Pancreas (tissue), 10 donors: ENCODE results near the gene PDK2. TPM values are rescaled to one million over a fixed set of nuclear protein-coding genes. Genes with fewer than 3 reads are reported as not detected.

Experiments
- ATAC-seq, 4 donors: fragments of 200-7000 bp; cut with Tn5 transposase; one replicate each; pipeline versions ENCODE4 v1.8.0 to v1.9.1; 2020; ENCODE audit warnings: mild to moderate bottlenecking in 4 of 4, moderate library complexity in 4 of 4
- DNase-seq, 6 donors: peaks; one replicate each; pipeline ENCODE4 v3.0.0-alpha.2; 2020
- FAIRE-seq: peaks from 2 replicates; lab custom pipeline; 2012; peaks lifted over from hg19 to GRCh38; lab: Jason Lieb, UNC
- H3K27ac ChIP-seq, 4 donors: fragments of 200-600 bp; sonication (generic); 1 replicate in 3 of 4; 2 replicates in 1 of 4; pipeline versions ENCODE4 v1.5.0 to v1.8.0; 2020
- H3K27me3 ChIP-seq, 4 donors: fragments of 200-600 bp; one replicate each; pipeline ENCODE4 v1.8.0; 2021
- H3K36me3 ChIP-seq, 3 donors: fragments of 200-600 bp; sonication (generic) in 1 of 3; one replicate each; pipeline versions ENCODE4 v1.5.0 to v1.8.0; 2020 to 2021
- H3K4me1 ChIP-seq, 3 donors: fragments of 200-600 bp; one replicate each; pipeline ENCODE4 v1.8.0; 2021
- H3K4me3 ChIP-seq, 4 donors: fragments of 200-600 bp; sonication (generic) in 2 of 4; one replicate each; pipeline versions ENCODE4 v1.5.0 to v1.8.0; 2020 to 2021
- H3K9me3 ChIP-seq, 4 donors: fragments of 200-600 bp; one replicate each; pipeline ENCODE4 v1.8.0; 2021
- WGBS, 2 donors: extraction: QIAGEN DNeasy Blood & Tissue Kit; methylation state at CpG; one replicate each; pipeline ENCODE4 v1.1.7; 2013; 5-methylcytosine and 5-hydroxymethylcytosine counted together
- intact Hi-C, 3 donors: fragments of 100-400 bp; cut with DNase I; formaldehyde crosslinking; loops; one replicate each; pipeline versions ENCODE4 v1.11.1 to v1.14.2; 2022
- polyA plus RNA-seq, 2 donors: library from polyadenylated mRNA; stranded (reverse); fragments of 200-250 nt; gene quantifications; one replicate each; pipeline ENCODE4 v1.2.3, GENCODE V29; 2013
- total RNA-seq, 6 donors: library from RNA; stranded (reverse); fragmentation: NEBNext Ultra II Directional in 4 of 6; extraction: Animal tissue kit (Norgen Biotek cat#: 25700) in 4 of 6; gene quantifications; one replicate each; pipeline versions ENCODE4 v1.2.1 to v1.2.4, GENCODE V29; 2021 to 2023
- TF ChIP-seq, protein P1 (sequence below), 4 donors: fragments of 200-600 bp; sonication (generic) in 3 of 4; IDR thresholded peaks; one replicate each; pipeline versions ENCODE4 v1.5.0 to v1.8.0; 2021; ENCODE audit warnings: antibody characterized with exemption in 4 of 4
- donor health status: healthy with polysubstance abuse.
- donor health status: DM: no; HTN: no; CAD: no; lungs with moderate emphysema.
- donor health status: DM: no; HTN: no; CAD: no.
- donor health status: control.
- donor health status: control.
- donor health status: Bipolar disorder and iron deficiency.
- donor health status: DM: yes; HTN: yes; CAD: no.
- donor health status: DM: no; HTN: no; CAD: no.
- donor health status: DM: no; HTN: no; CAD: no.
- donor health status: DM: yes; HTN: yes; CAD: no.

PDK2 gene
- total and polyA plus RNA-seq, 8 donors, result 15.3 to 50.0 (median 29.1) TPM

DNA sequence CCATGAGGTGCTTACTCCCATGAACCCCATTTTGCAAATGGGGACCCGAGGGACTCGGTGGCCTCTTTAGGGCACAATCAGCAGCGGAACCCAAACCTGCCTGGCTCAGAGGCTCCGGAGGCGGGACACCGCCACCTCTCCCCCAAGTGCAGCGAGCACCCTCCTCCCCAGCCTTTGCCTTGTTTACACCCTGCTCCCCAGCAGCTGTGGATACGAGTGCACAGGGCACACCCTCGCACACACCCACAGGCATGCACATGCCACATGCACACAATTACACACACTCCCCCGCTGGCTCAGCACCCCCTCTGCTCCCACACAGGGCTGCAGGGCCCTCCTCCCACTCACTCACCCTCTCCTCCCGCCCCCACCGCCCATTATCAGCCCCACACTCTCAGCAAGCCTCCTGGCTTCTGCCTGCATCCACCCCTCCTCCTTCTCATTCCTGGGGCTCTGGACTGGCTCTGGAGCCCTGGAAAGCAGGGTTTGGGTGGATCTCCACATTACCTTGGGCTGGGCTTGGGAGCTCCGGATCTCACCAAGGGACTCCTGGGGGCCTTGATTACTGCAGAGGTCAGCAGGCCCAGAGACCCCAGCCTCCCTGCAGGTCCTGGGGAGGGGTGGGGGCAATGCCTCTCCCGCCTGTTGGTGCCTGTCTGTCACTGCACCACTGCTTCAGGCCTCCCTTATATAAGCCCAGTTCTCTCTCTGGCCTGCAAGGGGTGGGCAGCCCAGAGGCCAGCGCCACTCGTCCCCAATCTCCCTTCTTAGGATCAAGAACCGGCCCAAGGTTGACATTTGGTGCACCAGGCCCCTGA lies 6.4 kb downstream of the PDK2 start:
- H3K4me3 ChIP-seq, result no peak overlapping the region
- H3K4me1 ChIP-seq, result peaks cover 25 to 34% (median 31%) of the 10 kb centered on the region in 3 donors
- ATAC-seq, result peak; percentile 21 to 56 (median 47)
- no peak for FAIRE-seq
- H3K36me3 ChIP-seq, result peaks cover 0 to 15% (median 7%) of the 10 kb centered on the region in 3 donors
- peak; percentile 53 to 71 (median 60) for DNase-seq
- H3K9me3 ChIP-seq, result no peaks in the 10 kb centered on the region
- WGBS, 2 donors, result 26 to 34% methylated on average over 17 of the region's 17 CpGs
- TF ChIP-seq, protein P1, sequence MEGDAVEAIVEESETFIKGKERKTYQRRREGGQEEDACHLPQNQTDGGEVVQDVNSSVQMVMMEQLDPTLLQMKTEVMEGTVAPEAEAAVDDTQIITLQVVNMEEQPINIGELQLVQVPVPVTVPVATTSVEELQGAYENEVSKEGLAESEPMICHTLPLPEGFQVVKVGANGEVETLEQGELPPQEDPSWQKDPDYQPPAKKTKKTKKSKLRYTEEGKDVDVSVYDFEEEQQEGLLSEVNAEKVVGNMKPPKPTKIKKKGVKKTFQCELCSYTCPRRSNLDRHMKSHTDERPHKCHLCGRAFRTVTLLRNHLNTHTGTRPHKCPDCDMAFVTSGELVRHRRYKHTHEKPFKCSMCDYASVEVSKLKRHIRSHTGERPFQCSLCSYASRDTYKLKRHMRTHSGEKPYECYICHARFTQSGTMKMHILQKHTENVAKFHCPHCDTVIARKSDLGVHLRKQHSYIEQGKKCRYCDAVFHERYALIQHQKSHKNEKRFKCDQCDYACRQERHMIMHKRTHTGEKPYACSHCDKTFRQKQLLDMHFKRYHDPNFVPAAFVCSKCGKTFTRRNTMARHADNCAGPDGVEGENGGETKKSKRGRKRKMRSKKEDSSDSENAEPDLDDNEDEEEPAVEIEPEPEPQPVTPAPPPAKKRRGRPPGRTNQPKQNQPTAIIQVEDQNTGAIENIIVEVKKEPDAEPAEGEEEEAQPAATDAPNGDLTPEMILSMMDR (IDR thresholded peaks at IDR 0.05), result no peak
- intact Hi-C loops, result no loop called here
- no peaks in the 10 kb centered on the region for H3K27me3 ChIP-seq
- H3K27ac ChIP-seq, result peak overlapping the region; percentile 9 to 65 (median 61)

DNA sequence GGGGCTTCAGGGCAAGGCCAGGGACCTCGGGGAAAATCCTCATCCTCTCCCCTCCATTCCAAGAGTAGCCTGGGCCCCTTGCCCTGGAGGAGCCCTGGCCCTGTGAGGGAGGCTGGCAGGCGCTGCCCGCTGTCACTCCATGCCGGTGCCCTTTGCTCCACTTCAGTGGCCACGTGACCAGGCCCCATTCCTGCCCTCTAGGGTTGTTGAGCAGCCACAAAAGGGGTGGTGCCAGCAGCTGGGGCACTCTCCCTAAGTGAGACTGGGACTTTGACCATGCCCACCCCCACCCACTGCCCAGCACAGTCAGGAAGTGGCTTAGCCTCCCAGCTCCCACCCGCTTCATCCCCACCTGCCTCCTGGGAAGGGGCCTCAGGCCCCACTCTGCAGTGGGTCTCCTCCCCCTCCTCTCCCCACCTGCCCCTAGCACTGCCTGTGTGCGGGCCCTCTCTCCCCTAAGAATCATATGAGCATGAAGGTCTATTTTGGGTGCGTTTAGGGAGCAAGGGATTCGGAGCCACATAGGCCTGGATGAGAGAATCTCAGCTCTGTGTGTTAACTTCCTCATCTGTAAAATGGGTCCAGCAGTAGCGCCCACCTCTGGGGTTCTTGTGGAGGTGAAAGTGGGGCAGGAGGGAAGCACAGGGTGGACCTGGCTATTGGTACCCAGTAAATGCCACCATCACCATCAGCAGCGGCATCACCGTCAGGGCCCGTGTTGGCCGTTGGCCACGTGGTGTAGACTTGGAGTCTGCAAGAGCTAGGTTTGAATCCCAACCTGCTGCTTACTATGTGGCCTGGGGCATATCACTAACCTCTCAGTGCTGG lies 7.2 kb downstream of the PDK2 start:
- Histone ChIP-seq H3K4me1 (peaks cover 25 to 34% (median 31%) of the 10 kb centered on the region in 3 donors), H3K4me3 (no peak overlapping the region), H3K27ac (peak overlapping the region; percentile 9 to 65 (median 61)), H3K36me3 (peaks cover 0 to 18% (median 7%) of the 10 kb centered on the region in 3 donors), H3K27me3 (no peaks in the 10 kb centered on the region), H3K9me3 (no peaks in the 10 kb centered on the region)
- TF ChIP-seq, protein P1 (IDR thresholded peaks at IDR 0.05), result no peak
- WGBS, 2 donors, result 49 to 62% methylated on average over 12 to 15 of the region's 15 CpGs
- intact Hi-C loops, result no loop called here
- FAIRE-seq (no peak), ATAC-seq (peak; percentile 84 to 92 (median 90)), DNase-seq (peak; percentile 79 to 93 (median 90))

DNA sequence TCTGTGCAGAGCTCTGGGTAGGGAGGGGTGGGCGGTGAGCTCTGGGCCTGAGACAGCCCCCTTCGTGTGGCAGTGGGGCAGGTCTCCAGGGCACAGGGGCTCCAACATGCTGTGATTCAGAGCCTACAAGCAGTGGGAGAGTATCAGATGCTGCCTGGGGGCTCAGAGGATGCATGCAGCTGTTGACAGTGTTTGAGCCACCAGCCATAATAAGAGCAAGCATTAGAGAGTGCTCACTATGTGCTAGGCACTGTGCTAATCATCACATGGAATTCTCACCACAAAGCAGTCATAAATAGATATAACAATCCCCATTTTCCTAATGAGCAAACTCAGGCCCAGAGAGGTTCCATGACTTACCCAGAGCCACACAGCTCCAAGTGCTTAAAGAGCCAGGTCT lies 8.1 kb downstream of the PDK2 start:
- 73 to 77% methylated on average over 2 of the region's 2 CpGs for WGBS, 2 donors
- no peak for DNase-seq
- intact Hi-C loops, result no loop called here
- H3K9me3 ChIP-seq, result no peaks in the 10 kb centered on the region
- ATAC-seq, result no peak
- TF ChIP-seq, protein P1 (IDR thresholded peaks at IDR 0.05), result no peak
- no peaks in the 10 kb centered on the region for H3K27me3 ChIP-seq
- no peak for FAIRE-seq
- no peak overlapping the region for H3K4me3 ChIP-seq
- H3K27ac ChIP-seq, result no peak overlapping the region
- H3K4me1 ChIP-seq, result peaks cover 25 to 34% (median 31%) of the 10 kb centered on the region in 3 donors
- peaks cover 0 to 19% (median 7%) of the 10 kb centered on the region in 3 donors for H3K36me3 ChIP-seq

DNA sequence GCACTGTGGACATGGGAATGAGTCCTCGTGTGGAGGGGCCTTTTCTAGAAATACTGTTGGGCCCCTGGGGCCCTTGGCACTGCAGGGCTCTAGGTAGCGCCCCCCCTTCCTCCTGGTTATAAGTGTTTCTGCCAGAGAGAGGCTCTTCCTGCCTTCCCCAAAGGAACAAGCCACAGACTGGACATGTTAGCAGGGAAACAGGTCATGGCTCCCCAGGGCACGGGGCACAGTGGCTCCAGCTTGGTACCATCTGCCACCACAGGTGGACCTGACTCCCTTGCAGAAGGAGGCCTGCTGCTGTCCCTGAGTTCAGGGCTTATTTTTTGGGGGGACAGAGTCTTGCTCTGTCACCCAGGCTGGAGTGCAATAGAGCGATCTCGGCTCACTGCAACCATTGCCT lies 8.8 kb downstream of the PDK2 start:
- WGBS, 2 donors, result 89 to 93% methylated on average over 5 of the region's 5 CpGs
- FAIRE-seq (no peak), DNase-seq (no peak), ATAC-seq (no peak)
- H3K4me1 ChIP-seq, result peaks cover 25 to 34% (median 31%) of the 10 kb centered on the region in 3 donors
- no peak overlapping the region for H3K27ac ChIP-seq
- peaks cover 0 to 19% (median 4%) of the 10 kb centered on the region in 3 donors for H3K36me3 ChIP-seq
- intact Hi-C loops, result no loop called here
- H3K27me3 ChIP-seq, result no peaks in the 10 kb centered on the region
- no peak overlapping the region for H3K4me3 ChIP-seq
- no peaks in the 10 kb centered on the region for H3K9me3 ChIP-seq
- TF ChIP-seq, protein P1 (IDR thresholded peaks at IDR 0.05), result no peak
